Activated CD8-positive, alpha-beta T cell treated with anti-CD3 and anti-CD28 coated beads for 36 hours (primary cell): ENCODE data around the gene SLC39A9. TPM values are rescaled to one million over a fixed set of nuclear protein-coding genes. Genes with fewer than 3 reads are reported as not detected.
"Not testable (repeated sequence)": the region's sequence is repeated elsewhere in the genome, so short reads cannot be mapped to it uniquely, and the experiment has no call there.

ENCODE experiments used
- ATAC-seq: fragments of 200-7000 bp; cut with Tn5 transposase; one replicate; pipeline ENCODE4 v1.10.0; 2021; ENCODE audit warnings: mild to moderate bottlenecking, moderate library complexity
- CTCF ChIA-PET: fragments of 350-600 bp; sonication (Branson Sonifier 250); formaldehyde crosslinking; loops from one replicate; lab custom pipeline; 2021; ENCODE audit warnings: antibody characterized with exemption; lab: Charles Lee
- POLR2A ChIA-PET: fragments of 350-600 bp; sonication (Branson Sonifier 250); formaldehyde crosslinking; loops from one replicate; lab custom pipeline; 2021; ENCODE audit warnings: antibody characterized with exemption; lab: Charles Lee
- DNase-seq: peaks from one replicate; pipeline ENCODE4 v3.0.0-alpha.2; 2020
- H3K27ac Mint-ChIP-seq: one replicate; pipeline ENCODE4 v1.8.0; 2021; ENCODE audit warnings: mild to moderate bottlenecking, mixed read lengths
- H3K27me3 Mint-ChIP-seq: one replicate; pipeline ENCODE4 v1.8.0; 2021; ENCODE audit warnings: mixed read lengths
- H3K36me3 Mint-ChIP-seq: one replicate; pipeline ENCODE4 v1.8.0; 2021; ENCODE audit warnings: low read depth, mixed read lengths
- H3K4me1 Mint-ChIP-seq: one replicate; pipeline ENCODE4 v1.8.0; 2021; ENCODE audit warnings: low read depth, mixed read lengths
- H3K4me3 Mint-ChIP-seq: one replicate; pipeline ENCODE4 v1.8.0; 2021; ENCODE audit warnings: mild to moderate bottlenecking, moderate library complexity, mixed read lengths
- H3K9me3 Mint-ChIP-seq: one replicate; pipeline ENCODE4 v1.8.0; 2021; ENCODE audit warnings: mixed read lengths
- CTCF ChIP-seq: fragments of 200-600 bp; IDR thresholded peaks from one replicate; pipeline ENCODE4 v1.8.0; 2022; ENCODE audit warnings: antibody characterized with exemption, mild to moderate bottlenecking
- intact Hi-C: fragments of 100-400 bp; cut with micrococcal nuclease; formaldehyde crosslinking; loops from one replicate; pipeline ENCODE4 v1.10.0; 2022
- total RNA-seq, 2 experiments: library from RNA; stranded (reverse); gene quantifications; one replicate each; pipeline ENCODE4 v1.2.3, GENCODE V29; 2021

Gene SLC39A9
- total RNA-seq, 2 experiments from 2014 or later = 39.2 to 41.3 TPM

GRCh38 chr14:69404883-69405282, 6.4 kb downstream of the SLC39A9 start:
- TF ChIP-seq CTCF = no peak
- Mint-ChIP-seq H3K36me3 (peaks cover 18% of the 10 kb centered on the region), H3K27ac (no peak overlapping the region), H3K4me1 (peaks cover 47% of the 10 kb centered on the region), H3K27me3 (no peaks in the 10 kb centered on the region), H3K9me3 (peaks cover 4% of the 10 kb centered on the region), H3K4me3 (no peak overlapping the region)
- DNase-seq = no peak
- ChIA-PET POLR2A (interaction anchor here (0.6 kb wide), 2 partner anchors 63 to 372 kb away, joined by 3 to 4 read pairs; no protein-coding TSS in a partner anchor), CTCF (interaction anchor here (1.2 kb wide), 1 partner anchor 20 kb away, joined by 4 read pairs; no protein-coding TSS in a partner anchor)
- no peak for ATAC-seq
- intact Hi-C loops = no loop called here

- Mint-ChIP-seq H3K36me3 (peaks cover 10% of the 10 kb centered on the region), H3K27ac (no peak overlapping the region), H3K27me3 (no peaks in the 10 kb centered on the region), H3K4me1 (peaks cover 38% of the 10 kb centered on the region), H3K4me3 (no peak overlapping the region), H3K9me3 (peaks cover 4% of the 10 kb centered on the region)
- DNase-seq (no peak), ATAC-seq (no peak)
- TF ChIP-seq CTCF = no peak
- CTCF ChIA-PET = interaction anchor here (1.2 to 1.4 kb wide), 2 partner anchors 12 to 168 kb away, joined by 3 to 4 read pairs; no protein-coding TSS in a partner anchor
- intact Hi-C loops = no loop called here
- POLR2A ChIA-PET = interaction anchor here (0.6 to 1.0 kb wide), 2 partner anchors 46 to 371 kb away, joined by 3 read pairs; no protein-coding TSS in a partner anchor
Measured at GRCh38 chr14:69405762-69406161, 7.3 kb downstream of the SLC39A9 start.

GRCh38 chr14:69408331-69408960, 10.0 kb downstream of the SLC39A9 start:
- ChIA-PET POLR2A (no interaction called here), CTCF (no interaction called here)
- TF ChIP-seq CTCF = no peak
- no peaks in the 10 kb centered on the region for H3K27me3 Mint-ChIP-seq
- intact Hi-C loops = no loop called here
- H3K36me3 Mint-ChIP-seq = peaks cover 8% of the 10 kb centered on the region
- no peak overlapping the region for H3K27ac Mint-ChIP-seq
- peaks cover 27% of the 10 kb centered on the region for H3K4me1 Mint-ChIP-seq
- ATAC-seq (no peak), DNase-seq (no peak)
- H3K4me3 Mint-ChIP-seq = no peak overlapping the region
- peaks cover 4% of the 10 kb centered on the region for H3K9me3 Mint-ChIP-seq

- intact Hi-C loops = no loop called here
- H3K9me3 Mint-ChIP-seq = peaks cover 9% of the 10 kb centered on the region
- TF ChIP-seq CTCF = no peak
- no peak overlapping the region for H3K27ac Mint-ChIP-seq
- peaks cover 24% of the 10 kb centered on the region for H3K4me1 Mint-ChIP-seq
- ChIA-PET POLR2A (no interaction called here), CTCF (interaction anchor here (0.7 kb wide), 1 partner anchor 11 kb away, joined by 3 read pairs; no protein-coding TSS in a partner anchor)
- no peaks in the 10 kb centered on the region for H3K27me3 Mint-ChIP-seq
- ATAC-seq = no peak
- H3K36me3 Mint-ChIP-seq = peaks cover 13% of the 10 kb centered on the region
- DNase-seq = no peak
- no peak overlapping the region for H3K4me3 Mint-ChIP-seq
Measured at GRCh38 chr14:69413483-69413882, 15.0 kb downstream of the SLC39A9 start.

- DNase-seq, H3K27ac Mint-ChIP-seq, ATAC-seq, H3K4me3 Mint-ChIP-seq, H3K27me3 Mint-ChIP-seq, CTCF ChIA-PET, H3K9me3 Mint-ChIP-seq, intact Hi-C loops, POLR2A ChIA-PET: not testable (repeated sequence)
- Mint-ChIP-seq H3K4me1 (peaks cover 44% of the 10 kb centered on the region), H3K36me3 (peaks cover 15% of the 10 kb centered on the region)
Measured at GRCh38 chr14:69416087-69416486, 17.6 kb downstream of the SLC39A9 start.
